Neural cell (in vitro differentiated cells): ENCODE results near the gene SEC63. TPM values are rescaled to one million over a fixed set of nuclear protein-coding genes. Genes with fewer than 3 reads are reported as not detected.

Experiments used
- H2AFZ ChIP-seq: fragments of 200-600, 300-800 bp; sonication (generic), shearing (Covaris generic); 2 replicates; pipeline ENCODE4 v1.6.0; 2014; ENCODE audit warnings: low read depth, mild to moderate bottlenecking, antibody characterized with exemption, low read length, moderate library complexity
- H3F3A ChIP-seq: fragments of 200-600 bp; shearing (Covaris generic); 2 replicates; pipeline ENCODE4 v1.6.1; 2016; ENCODE audit warnings: mild to moderate bottlenecking, moderate library complexity, mixed read lengths, antibody characterized with exemption, low read length; ENCODE audit not compliant: insufficient read depth, poor library complexity, severe bottlenecking
- H3K27ac ChIP-seq: fragments of 200-600, 300-800 bp; sonication (generic), shearing (Covaris generic); 2 replicates; pipeline ENCODE4 v1.5.1; 2014; ENCODE audit warnings: mild to moderate bottlenecking, low read length, moderate library complexity
- H3K27me3 ChIP-seq: fragments of 300-800, 200-600 bp; sonication (generic), shearing (Covaris generic); 2 replicates; pipeline ENCODE4 v1.6.0; 2014; ENCODE audit warnings: mild to moderate bottlenecking, low read depth, low read length, moderate library complexity; ENCODE audit not compliant: insufficient read depth
- H3K36me3 ChIP-seq: fragments of 300-800, 200-600 bp; sonication (generic), shearing (Covaris generic); 2 replicates; pipeline ENCODE4 v1.5.1; 2014; ENCODE audit warnings: mild to moderate bottlenecking, antibody characterized with exemption, low read length, moderate library complexity; ENCODE audit not compliant: insufficient read depth
- H3K4me2 ChIP-seq: fragments of 300-800, 200-600 bp; sonication (generic), shearing (Covaris generic); 2 replicates; pipeline ENCODE4 v1.6.0; 2014; ENCODE audit warnings: mild to moderate bottlenecking, low read length
- H3K4me3 ChIP-seq: fragments of 300-800, 200-600 bp; sonication (generic), shearing (Covaris generic); 2 replicates; pipeline ENCODE4 v1.5.1; 2014; ENCODE audit warnings: mild to moderate bottlenecking, low read length, moderate library complexity
- H3K79me2 ChIP-seq: fragments of 200-600 bp; shearing (Covaris generic); replicated peaks from 2 replicates; pipeline ENCODE4 v1.6.0; 2014; ENCODE audit warnings: mild to moderate bottlenecking, low read length, moderate library complexity; ENCODE audit not compliant: insufficient read depth
- H3K9ac ChIP-seq: fragments of 300-800, 200-600 bp; sonication (generic), shearing (Covaris generic); 2 replicates; pipeline ENCODE4 v1.6.1; 2016; ENCODE audit warnings: mild to moderate bottlenecking, low read length, mixed read lengths
- H3K9me2 ChIP-seq: fragments of 200-600 bp; shearing (Covaris generic); 2 replicates; pipeline ENCODE4 v1.6.1; 2016; ENCODE audit warnings: mild to moderate bottlenecking, low read length, mixed read lengths; ENCODE audit not compliant: insufficient read depth
- H3K9me3 ChIP-seq: fragments of 200-600, 300-800 bp; sonication (generic), shearing (Covaris generic); 2 replicates; pipeline ENCODE4 v1.6.1; 2016; ENCODE audit warnings: mild to moderate bottlenecking, mixed run types, low read length, moderate library complexity, mixed read lengths
- H4K20me1 ChIP-seq: fragments of 200-600 bp; shearing (Covaris generic); 2 replicates; pipeline ENCODE4 v1.6.1; 2016; ENCODE audit warnings: mild to moderate bottlenecking, mixed run types; ENCODE audit not compliant: insufficient read depth
- EP300 ChIP-seq: fragments of 450-650 bp; conservative IDR thresholded peaks from 2 replicates; pipeline ENCODE4 v1.6.1; 2014; ENCODE audit warnings: antibody characterized with exemption, mild to moderate bottlenecking, moderate library complexity; ENCODE audit not compliant: poor library complexity, severe bottlenecking
- EZH2 ChIP-seq: fragments of 200-600, 300-800 bp; shearing (Covaris generic), sonication (generic); IDR thresholded peaks from 2 replicates; pipeline ENCODE4 v1.6.1; 2014; ENCODE audit warnings: antibody characterized with exemption, low read length, borderline replicate concordance, mild to moderate bottlenecking; ENCODE audit not compliant: insufficient read depth, poor library complexity, severe bottlenecking
- MXI1 ChIP-seq: fragments of 450-650 bp; conservative IDR thresholded peaks from 2 replicates; pipeline ENCODE4 v1.6.1; 2014; ENCODE audit warnings: antibody characterized with exemption, mild to moderate bottlenecking; ENCODE audit not compliant: poor library complexity, severe bottlenecking
- POLR2AphosphoS5 ChIP-seq: IDR thresholded peaks from 2 replicates; pipeline ENCODE4 v1.6.1; 2012
- RAD21 ChIP-seq: fragments of 450-650 bp; conservative IDR thresholded peaks from 2 replicates; pipeline ENCODE4 v1.6.1; 2014; ENCODE audit warnings: antibody characterized with exemption, mild to moderate bottlenecking, moderate library complexity
- SMC3 ChIP-seq: fragments of 450-650 bp; conservative IDR thresholded peaks from 2 replicates; pipeline ENCODE4 v1.6.1; 2014; ENCODE audit warnings: antibody characterized with exemption, mild to moderate bottlenecking, moderate library complexity; ENCODE audit not compliant: poor library complexity
- TAF1 ChIP-seq: IDR thresholded peaks from 2 replicates; pipeline ENCODE4 v1.6.1; 2012; ENCODE audit warnings: low read depth
- polyA minus RNA-seq: library from RNA; depleted of rRNA, polyadenylated mRNA; stranded (reverse); fragments of >200 nt; gene quantifications from 2 replicates; pipeline ENCODE4 v1.2.3, GENCODE V29; 2014
- polyA plus RNA-seq: library from polyadenylated mRNA; depleted of rRNA; stranded (reverse); fragments of >200 nt; gene quantifications from 2 replicates; pipeline ENCODE4 v1.2.3, GENCODE V29; 2014
- TF ChIP-seq, protein P1 (sequence below): IDR thresholded peaks from 2 replicates; pipeline ENCODE4 v1.6.1; 2012; ENCODE audit warnings: borderline replicate concordance
- TF ChIP-seq, protein P2 (sequence below): fragments of 450-650 bp; IDR thresholded peaks from 2 replicates; pipeline ENCODE4 v1.5.1; 2014; ENCODE audit warnings: antibody characterized with exemption, mild to moderate bottlenecking, moderate library complexity; ENCODE audit not compliant: poor library complexity, severe bottlenecking

The SEC63 gene, protein sequence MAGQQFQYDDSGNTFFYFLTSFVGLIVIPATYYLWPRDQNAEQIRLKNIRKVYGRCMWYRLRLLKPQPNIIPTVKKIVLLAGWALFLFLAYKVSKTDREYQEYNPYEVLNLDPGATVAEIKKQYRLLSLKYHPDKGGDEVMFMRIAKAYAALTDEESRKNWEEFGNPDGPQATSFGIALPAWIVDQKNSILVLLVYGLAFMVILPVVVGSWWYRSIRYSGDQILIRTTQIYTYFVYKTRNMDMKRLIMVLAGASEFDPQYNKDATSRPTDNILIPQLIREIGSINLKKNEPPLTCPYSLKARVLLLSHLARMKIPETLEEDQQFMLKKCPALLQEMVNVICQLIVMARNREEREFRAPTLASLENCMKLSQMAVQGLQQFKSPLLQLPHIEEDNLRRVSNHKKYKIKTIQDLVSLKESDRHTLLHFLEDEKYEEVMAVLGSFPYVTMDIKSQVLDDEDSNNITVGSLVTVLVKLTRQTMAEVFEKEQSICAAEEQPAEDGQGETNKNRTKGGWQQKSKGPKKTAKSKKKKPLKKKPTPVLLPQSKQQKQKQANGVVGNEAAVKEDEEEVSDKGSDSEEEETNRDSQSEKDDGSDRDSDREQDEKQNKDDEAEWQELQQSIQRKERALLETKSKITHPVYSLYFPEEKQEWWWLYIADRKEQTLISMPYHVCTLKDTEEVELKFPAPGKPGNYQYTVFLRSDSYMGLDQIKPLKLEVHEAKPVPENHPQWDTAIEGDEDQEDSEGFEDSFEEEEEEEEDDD
- polyA plus RNA-seq (30.1 and 34.8 TPM in 2 replicates), polyA minus RNA-seq (68.9 and 75.4 TPM in 2 replicates)

DNA sequence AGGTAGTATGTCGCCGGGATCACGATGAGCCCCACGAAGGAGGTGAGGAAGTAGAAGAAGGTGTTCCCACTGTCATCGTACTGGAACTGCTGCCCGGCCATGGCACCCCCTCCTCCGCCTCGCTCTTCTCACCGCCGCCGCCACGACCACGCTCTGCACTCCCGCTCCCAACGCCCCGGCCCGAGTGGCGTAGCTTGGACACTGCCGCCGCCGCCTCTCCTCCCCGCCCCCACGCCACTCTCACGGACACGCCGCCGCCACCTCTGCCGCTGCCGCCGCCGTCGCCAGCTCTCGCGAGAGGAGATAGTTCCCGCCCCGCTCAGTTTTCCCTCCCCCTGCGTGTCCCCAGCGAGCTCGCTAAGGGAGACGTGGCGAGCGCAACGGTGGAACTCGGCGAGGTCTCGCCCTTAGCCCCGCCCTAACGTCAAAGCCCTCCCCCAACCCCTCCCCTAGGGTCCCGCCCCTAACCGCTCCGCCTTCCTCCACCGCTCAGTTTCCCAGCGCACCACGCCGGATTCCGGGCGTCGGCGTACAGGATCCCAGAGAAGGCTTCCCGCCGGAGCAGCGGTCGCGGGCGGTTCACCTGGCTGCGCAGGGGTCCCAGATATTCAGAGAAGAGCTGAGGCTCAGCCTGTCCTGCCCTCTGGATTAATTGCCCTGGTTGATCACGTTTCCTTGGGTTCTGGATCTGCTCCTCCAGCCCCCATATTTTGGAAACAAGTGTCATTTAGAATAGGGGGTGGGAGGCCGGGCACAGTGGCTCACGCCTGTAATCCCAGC, at the start of gene SEC63:
Gene SEC63, minus strand, starts transcription at position 300 of the 780 bp plus-strand sequence. Its CDS starts 199 bp downstream, at position 101.
- peak; percentile 74 for TF ChIP-seq MXI1
- TF ChIP-seq RAD21: no peak
- TF ChIP-seq, protein P1, sequence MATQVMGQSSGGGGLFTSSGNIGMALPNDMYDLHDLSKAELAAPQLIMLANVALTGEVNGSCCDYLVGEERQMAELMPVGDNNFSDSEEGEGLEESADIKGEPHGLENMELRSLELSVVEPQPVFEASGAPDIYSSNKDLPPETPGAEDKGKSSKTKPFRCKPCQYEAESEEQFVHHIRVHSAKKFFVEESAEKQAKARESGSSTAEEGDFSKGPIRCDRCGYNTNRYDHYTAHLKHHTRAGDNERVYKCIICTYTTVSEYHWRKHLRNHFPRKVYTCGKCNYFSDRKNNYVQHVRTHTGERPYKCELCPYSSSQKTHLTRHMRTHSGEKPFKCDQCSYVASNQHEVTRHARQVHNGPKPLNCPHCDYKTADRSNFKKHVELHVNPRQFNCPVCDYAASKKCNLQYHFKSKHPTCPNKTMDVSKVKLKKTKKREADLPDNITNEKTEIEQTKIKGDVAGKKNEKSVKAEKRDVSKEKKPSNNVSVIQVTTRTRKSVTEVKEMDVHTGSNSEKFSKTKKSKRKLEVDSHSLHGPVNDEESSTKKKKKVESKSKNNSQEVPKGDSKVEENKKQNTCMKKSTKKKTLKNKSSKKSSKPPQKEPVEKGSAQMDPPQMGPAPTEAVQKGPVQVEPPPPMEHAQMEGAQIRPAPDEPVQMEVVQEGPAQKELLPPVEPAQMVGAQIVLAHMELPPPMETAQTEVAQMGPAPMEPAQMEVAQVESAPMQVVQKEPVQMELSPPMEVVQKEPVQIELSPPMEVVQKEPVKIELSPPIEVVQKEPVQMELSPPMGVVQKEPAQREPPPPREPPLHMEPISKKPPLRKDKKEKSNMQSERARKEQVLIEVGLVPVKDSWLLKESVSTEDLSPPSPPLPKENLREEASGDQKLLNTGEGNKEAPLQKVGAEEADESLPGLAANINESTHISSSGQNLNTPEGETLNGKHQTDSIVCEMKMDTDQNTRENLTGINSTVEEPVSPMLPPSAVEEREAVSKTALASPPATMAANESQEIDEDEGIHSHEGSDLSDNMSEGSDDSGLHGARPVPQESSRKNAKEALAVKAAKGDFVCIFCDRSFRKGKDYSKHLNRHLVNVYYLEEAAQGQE: peak; percentile 16
- no peak for TF ChIP-seq EP300
- TF ChIP-seq POLR2AphosphoS5: peak; percentile 98
- no peak for TF ChIP-seq EZH2
- peak; percentile 39 for TF ChIP-seq TAF1
- Histone ChIP-seq H3K79me2 (peaks cover 35% of the 10 kb centered on the region), H3K27me3 (no peaks in the 10 kb centered on the region), H3K9ac (peak within 1 kb of the TSS; percentile 91), H3K27ac (peak within 1 kb of the TSS; percentile 87), H3K36me3 (no peaks in the 10 kb centered on the region), H3K9me2 (no peaks in the 10 kb centered on the region), H3K9me3 (no peaks in the 10 kb centered on the region), H3F3A (no peaks in the 10 kb centered on the region), H2AFZ (peak within 1 kb of the TSS; percentile 88), H3K4me2 (peak within 1 kb of the TSS; percentile 90), H3K4me3 (peak within 1 kb of the TSS; percentile 96), H4K20me1 (no peaks in the 10 kb centered on the region)

DNA sequence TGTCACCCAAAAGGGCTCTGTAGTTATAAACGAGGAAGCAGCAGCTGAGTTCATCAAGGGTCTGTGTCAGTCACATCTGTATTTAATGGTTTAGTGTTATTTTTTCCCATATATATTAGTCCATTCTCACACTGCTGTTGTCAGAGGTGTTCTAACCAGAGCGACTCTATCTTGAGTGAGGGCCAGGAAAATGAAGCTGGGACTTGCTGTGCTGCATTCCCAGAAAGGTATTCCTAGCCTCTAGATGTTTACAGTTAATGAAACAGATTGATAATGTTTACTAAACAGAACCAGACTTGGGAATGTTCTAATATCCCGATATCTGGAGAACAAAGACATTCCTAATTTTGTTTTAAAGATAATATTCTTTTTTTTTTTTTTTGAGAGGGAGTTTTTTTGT, 48.0 kb upstream of the SEC63 start:
- Histone ChIP-seq H2AFZ (no peak overlapping the region), H3K9me2 (no peaks in the 10 kb centered on the region), H4K20me1 (no peaks in the 10 kb centered on the region), H3K9ac (no peak overlapping the region), H3K79me2 (no peaks in the 10 kb centered on the region), H3K4me2 (no peak overlapping the region), H3K4me3 (no peak overlapping the region), H3K36me3 (no peaks in the 10 kb centered on the region), H3F3A (no peaks in the 10 kb centered on the region), H3K27me3 (no peaks in the 10 kb centered on the region), H3K9me3 (peaks cover 12% of the 10 kb centered on the region), H3K27ac (no peak overlapping the region)
- TF ChIP-seq, protein P2, sequence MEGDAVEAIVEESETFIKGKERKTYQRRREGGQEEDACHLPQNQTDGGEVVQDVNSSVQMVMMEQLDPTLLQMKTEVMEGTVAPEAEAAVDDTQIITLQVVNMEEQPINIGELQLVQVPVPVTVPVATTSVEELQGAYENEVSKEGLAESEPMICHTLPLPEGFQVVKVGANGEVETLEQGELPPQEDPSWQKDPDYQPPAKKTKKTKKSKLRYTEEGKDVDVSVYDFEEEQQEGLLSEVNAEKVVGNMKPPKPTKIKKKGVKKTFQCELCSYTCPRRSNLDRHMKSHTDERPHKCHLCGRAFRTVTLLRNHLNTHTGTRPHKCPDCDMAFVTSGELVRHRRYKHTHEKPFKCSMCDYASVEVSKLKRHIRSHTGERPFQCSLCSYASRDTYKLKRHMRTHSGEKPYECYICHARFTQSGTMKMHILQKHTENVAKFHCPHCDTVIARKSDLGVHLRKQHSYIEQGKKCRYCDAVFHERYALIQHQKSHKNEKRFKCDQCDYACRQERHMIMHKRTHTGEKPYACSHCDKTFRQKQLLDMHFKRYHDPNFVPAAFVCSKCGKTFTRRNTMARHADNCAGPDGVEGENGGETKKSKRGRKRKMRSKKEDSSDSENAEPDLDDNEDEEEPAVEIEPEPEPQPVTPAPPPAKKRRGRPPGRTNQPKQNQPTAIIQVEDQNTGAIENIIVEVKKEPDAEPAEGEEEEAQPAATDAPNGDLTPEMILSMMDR: no peak
- TF ChIP-seq SMC3 (no peak), RAD21 (no peak), MXI1 (no peak), TAF1 (no peak), POLR2AphosphoS5 (no peak), EP300 (no peak), EZH2 (no peak)
- TF ChIP-seq, protein P1: no peak
